T-cell (primary cell): ENCODE data around the gene ZW10. TPM values are rescaled to one million over a fixed set of nuclear protein-coding genes. Genes with fewer than 3 reads are reported as not detected.

Experiments
- ATAC-seq, 4 experiments: fragments of 200-7000 bp in 3 of 4; fragments of 150-1000 bp in 1 of 4; cut with Tn5 transposase; replicated peaks in 1 of 4; 1 replicate in 3 of 4; 2 replicates in 1 of 4; pipeline ENCODE4 v1.10.0; 2021; ENCODE audit warnings: moderate library complexity in 3 of 4, mild to moderate bottlenecking in 2 of 4, moderate number of reproducible peaks in 1 of 4
- CTCF ChIA-PET, 2 donors: fragments of 300-600 bp; sonication (Branson Sonifier 250); formaldehyde crosslinking; loops; one replicate each; lab custom pipeline; 2022; ENCODE audit warnings: antibody characterized with exemption in 2 of 2; lab: Charles Lee
- POLR2A ChIA-PET, 2 donors: fragments of 300-600 bp; sonication (Branson Sonifier 250); formaldehyde crosslinking; loops; one replicate each; lab custom pipeline; 2022; ENCODE audit warnings: antibody characterized with exemption in 2 of 2; lab: Charles Lee
- DNase-seq, 35 experiments: peaks; one replicate each; pipeline versions ENCODE4 v3.0.0 to v3.0.0-alpha.2; 2013 to 2023
- H3K27ac ChIP-seq: one replicate; pipeline ENCODE4 v1.5.1; 2013; ENCODE audit warnings: low read length
- H3K27me3 ChIP-seq, 2 experiments: replicated peaks in 1 of 2; 1 replicate in 1 of 2; 2 replicates in 1 of 2; pipeline versions ENCODE4 v1.6.1 to v1.7.0; 2013; ENCODE audit warnings: low read length in 1 of 2, mixed read lengths in 1 of 2; ENCODE audit not compliant: control insufficient read depth in 2 of 2, insufficient read depth in 2 of 2; ENCODE audit errors: extremely low read depth in 1 of 2
- H3K36me3 ChIP-seq, 2 donors: 1 replicate in 1 of 2; 2 replicates in 1 of 2; pipeline versions ENCODE4 v1.6.1 to v1.7.0; 2013; ENCODE audit warnings: low read length in 1 of 2; ENCODE audit not compliant: control insufficient read depth in 2 of 2, insufficient read depth in 1 of 2; ENCODE audit errors: extremely low read depth in 1 of 2
- H3K4me1 ChIP-seq, 2 experiments: 1 replicate in 1 of 2; 2 replicates in 1 of 2; pipeline versions ENCODE4 v1.6.1 to v1.7.0; 2013; ENCODE audit warnings: low read length in 2 of 2, mixed read lengths in 1 of 2; ENCODE audit not compliant: insufficient read depth in 2 of 2, control insufficient read depth in 1 of 2; ENCODE audit errors: extremely low read depth in 1 of 2
- H3K4me3 ChIP-seq, 2 donors: 1 replicate in 1 of 2; 2 replicates in 1 of 2; pipeline versions ENCODE4 v1.5.1 to v1.7.0; 2013; ENCODE audit warnings: mild to moderate bottlenecking in 2 of 2, low read length in 1 of 2, moderate library complexity in 1 of 2; ENCODE audit not compliant: control insufficient read depth in 1 of 2; ENCODE audit errors: extremely low read depth in 1 of 2
- H3K9me3 ChIP-seq: 2 replicates; pipeline ENCODE4 v1.7.0; 2013
- H3K27ac Mint-ChIP-seq, 2 donors: one replicate each; pipeline ENCODE4 v1.8.0; 2020 to 2021; ENCODE audit warnings: mild to moderate bottlenecking in 2 of 2, mixed read lengths in 2 of 2
- H3K27me3 Mint-ChIP-seq, 2 donors: one replicate each; pipeline ENCODE4 v1.8.0; 2021 to 2022; ENCODE audit warnings: mixed read lengths in 2 of 2
- H3K36me3 Mint-ChIP-seq: one replicate; pipeline ENCODE4 v1.8.0; 2021; ENCODE audit warnings: mixed read lengths
- H3K4me1 Mint-ChIP-seq, 3 donors: one replicate each; pipeline ENCODE4 v1.8.0; 2020 to 2022; ENCODE audit warnings: mixed read lengths in 3 of 3, mild to moderate bottlenecking in 1 of 3
- H3K4me3 Mint-ChIP-seq, 3 donors: one replicate each; pipeline ENCODE4 v1.8.0; 2020 to 2022; ENCODE audit warnings: mild to moderate bottlenecking in 3 of 3, mixed read lengths in 3 of 3, moderate library complexity in 3 of 3
- H3K9me3 Mint-ChIP-seq, 3 donors: one replicate each; pipeline ENCODE4 v1.8.0; 2020 to 2022; ENCODE audit warnings: mixed read lengths in 3 of 3
- WGBS: methylation state at CpG from one replicate; pipeline ENCODE4 v1.1.5; 2013; ENCODE audit warnings: missing lambda C conversion rate; ENCODE audit not compliant: insufficient coverage; 5-methylcytosine and 5-hydroxymethylcytosine counted together
- total RNA-seq, 35 experiments: library from RNA in 6 of 35; stranded (reverse) in 6 of 35; fragments of 120-200 nt in 1 of 35; gene quantifications; one replicate each; pipeline versions ENCODE4 v1.2.1 to v1.2.4 and lab custom pipeline; 2013 to 2026

ZW10 gene
- total RNA-seq, 5 donors from 2014 or later (not counting 1 experiment from before 2014, with no cell fraction given) = 6.7 to 8.7 (median 8.4) TPM

DNA sequence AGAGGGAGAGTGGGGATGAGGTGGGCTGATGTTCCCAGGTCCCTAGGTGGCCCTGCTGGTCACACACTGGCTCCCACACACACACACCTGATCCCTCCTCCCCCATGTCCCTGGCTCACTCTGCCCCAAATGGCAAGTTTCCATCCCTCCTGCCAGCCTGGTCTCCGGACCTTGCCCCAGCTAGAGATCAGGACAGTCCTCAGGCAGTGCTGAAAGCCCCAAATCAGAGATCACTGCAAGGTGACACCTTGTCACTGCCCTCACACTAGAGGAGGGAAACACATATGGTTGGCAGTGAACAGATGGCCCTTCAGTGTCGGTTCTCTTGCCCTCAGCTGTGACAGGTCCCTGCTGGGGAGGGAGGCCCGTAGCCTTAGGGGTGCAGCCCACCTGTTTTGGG lies 75.0 kb downstream of the ZW10 start:
- CTCF ChIA-PET = no interaction called here
- no peak overlapping the region for H3K4me3 Mint-ChIP-seq
- Histone ChIP-seq H3K36me3 (no peaks in the 10 kb centered on the region), H3K9me3 (no peaks in the 10 kb centered on the region), H3K27me3 (peaks cover 0 to 2% of the 10 kb centered on the region in 2 experiments), H3K27ac (no peak overlapping the region), H3K4me3 (no peak overlapping the region), H3K4me1 (no peaks in the 10 kb centered on the region)
- POLR2A ChIA-PET = no interaction called here
- H3K27ac Mint-ChIP-seq = no peak overlapping the region
- peaks cover 3 to 4% (median 3%) of the 10 kb centered on the region in 3 donors for H3K9me3 Mint-ChIP-seq
- H3K27me3 Mint-ChIP-seq = no peaks in the 10 kb centered on the region
- 60% methylated on average over 2 of the region's 3 CpGs for WGBS
- H3K4me1 Mint-ChIP-seq = no peaks in the 10 kb centered on the region
- H3K36me3 Mint-ChIP-seq = peaks cover 12% of the 10 kb centered on the region
- ATAC-seq (no peak), DNase-seq (no peak)

DNA sequence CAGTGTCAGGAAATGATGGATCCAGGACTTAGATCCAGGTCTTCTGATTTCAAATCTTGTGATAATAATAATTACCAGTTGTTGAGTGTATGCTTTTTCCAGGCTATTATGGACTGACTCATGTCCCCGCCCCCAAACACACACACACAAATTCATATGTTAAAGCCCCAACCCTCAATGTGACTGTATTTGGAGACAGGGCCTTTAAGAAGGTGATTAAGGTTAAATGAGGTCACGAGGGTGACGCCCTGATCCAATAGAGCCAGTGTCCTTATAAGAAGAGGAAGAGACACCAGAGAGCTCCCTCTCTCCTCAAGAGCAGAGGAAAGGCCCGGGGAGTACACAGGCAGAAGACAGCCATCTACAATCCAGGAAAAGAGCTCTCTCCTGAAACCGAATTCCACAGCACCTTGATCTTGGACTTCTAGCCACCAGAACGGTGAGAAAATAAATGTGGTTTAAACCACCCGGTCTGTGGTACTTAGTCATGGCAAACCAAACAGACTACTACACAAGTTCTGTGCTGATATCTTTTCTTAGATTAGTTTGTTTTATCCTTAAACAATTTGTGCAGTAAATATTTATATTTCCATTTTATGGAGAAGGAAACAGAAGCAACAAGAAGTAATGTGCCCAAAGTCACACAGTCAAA lies 75.6 kb downstream of the ZW10 start:
- peaks cover 12% of the 10 kb centered on the region for H3K36me3 Mint-ChIP-seq
- H3K27ac ChIP-seq = no peak overlapping the region

DNA sequence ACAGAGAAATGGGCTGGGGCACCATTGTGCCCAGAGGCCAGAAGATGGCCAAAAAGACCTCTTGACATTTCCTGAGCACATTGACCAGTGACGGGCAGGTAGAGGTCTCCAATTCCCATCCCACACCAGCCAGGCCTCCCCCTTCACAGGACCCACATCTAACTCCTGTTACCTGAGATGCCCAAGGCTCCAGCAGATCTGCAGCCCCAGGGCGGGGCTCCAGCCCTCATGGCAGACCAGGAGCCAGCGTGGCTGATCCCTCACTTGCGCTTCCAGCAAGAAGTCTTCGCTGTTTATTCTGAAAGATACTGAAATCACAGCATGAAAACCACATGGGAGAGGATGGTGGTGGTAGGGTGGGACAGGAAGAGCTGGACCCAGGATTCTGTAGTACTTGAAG lies 76.4 kb downstream of the ZW10 start:
- DNase-seq = no peak
- no peak overlapping the region for H3K27ac Mint-ChIP-seq
- WGBS = 93% methylated on average over 5 of the region's 5 CpGs
- no peaks in the 10 kb centered on the region for H3K9me3 ChIP-seq
- ChIA-PET POLR2A (no interaction called here), CTCF (no interaction called here)
- H3K4me1 ChIP-seq = no peaks in the 10 kb centered on the region
- H3K4me3 ChIP-seq = no peak overlapping the region
- H3K27me3 Mint-ChIP-seq = no peaks in the 10 kb centered on the region
- H3K9me3 Mint-ChIP-seq = peaks cover under 1 to 1% (median 1%) of the 10 kb centered on the region in 3 donors
- no peak overlapping the region for H3K27ac ChIP-seq
- no peak for ATAC-seq
- no peak overlapping the region for H3K4me3 Mint-ChIP-seq
- H3K36me3 Mint-ChIP-seq = peaks cover 10% of the 10 kb centered on the region
- no peaks in the 10 kb centered on the region for H3K36me3 ChIP-seq
- peaks cover 0 to 2% of the 10 kb centered on the region in 2 experiments for H3K27me3 ChIP-seq
- H3K4me1 Mint-ChIP-seq = no peaks in the 10 kb centered on the region

More for the DNA sequence above, 75.6 kb downstream of the ZW10 start:
- no CpG with 5 or more reads among the region's 7 CpGs for WGBS
- ATAC-seq (no peak), DNase-seq (no peak)
- no peaks in the 10 kb centered on the region for H3K36me3 ChIP-seq
- no peaks in the 10 kb centered on the region for H3K4me1 ChIP-seq
- H3K27me3 ChIP-seq = peaks cover 0 to 2% of the 10 kb centered on the region in 2 experiments
- no peaks in the 10 kb centered on the region for H3K4me1 Mint-ChIP-seq
- H3K27me3 Mint-ChIP-seq = no peaks in the 10 kb centered on the region
- no peak overlapping the region for H3K4me3 Mint-ChIP-seq
- peaks cover 3 to 4% (median 3%) of the 10 kb centered on the region in 3 donors for H3K9me3 Mint-ChIP-seq
- H3K27ac Mint-ChIP-seq = no peak overlapping the region
- H3K4me3 ChIP-seq = no peak overlapping the region
- CTCF ChIA-PET = no interaction called here
- H3K9me3 ChIP-seq = no peaks in the 10 kb centered on the region
- POLR2A ChIA-PET = no interaction called here

DNA sequence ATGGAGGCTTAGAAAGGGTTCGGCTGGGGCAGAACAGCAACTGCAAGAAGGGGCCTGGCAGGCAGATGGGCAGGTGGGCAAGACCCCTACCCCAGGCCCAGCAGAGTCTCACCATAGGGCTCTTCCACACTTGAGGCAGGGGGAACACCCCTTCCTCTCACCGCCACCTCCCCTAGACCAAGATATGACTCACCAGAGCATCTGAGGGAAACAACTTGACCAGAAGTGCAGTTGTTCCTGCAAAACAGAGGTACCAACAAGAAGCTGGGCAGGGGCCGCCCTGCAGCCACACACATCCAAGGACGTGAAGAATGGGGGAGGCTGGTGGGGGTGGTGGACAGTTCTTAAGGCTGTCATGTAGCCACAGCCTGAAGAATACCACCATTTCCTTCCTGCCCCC lies 78.3 kb downstream of the ZW10 start:
- H3K36me3 ChIP-seq = no peaks in the 10 kb centered on the region
- no peak overlapping the region for H3K4me3 Mint-ChIP-seq
- H3K4me3 ChIP-seq = no peak overlapping the region
- no peaks in the 10 kb centered on the region for H3K9me3 Mint-ChIP-seq
- POLR2A ChIA-PET = no interaction called here
- ATAC-seq (no peak), DNase-seq (no peak)
- no peaks in the 10 kb centered on the region for H3K4me1 Mint-ChIP-seq
- H3K27me3 ChIP-seq = peaks cover 0 to 2% of the 10 kb centered on the region in 2 experiments
- H3K27ac Mint-ChIP-seq = no peak overlapping the region
- H3K27ac ChIP-seq = no peak overlapping the region
- CTCF ChIA-PET = no interaction called here
- no peaks in the 10 kb centered on the region for H3K9me3 ChIP-seq
- no peaks in the 10 kb centered on the region for H3K27me3 Mint-ChIP-seq
- 80% methylated on average over 2 of the region's 4 CpGs for WGBS
- no peaks in the 10 kb centered on the region for H3K4me1 ChIP-seq
- H3K36me3 Mint-ChIP-seq = peaks cover 8% of the 10 kb centered on the region

DNA sequence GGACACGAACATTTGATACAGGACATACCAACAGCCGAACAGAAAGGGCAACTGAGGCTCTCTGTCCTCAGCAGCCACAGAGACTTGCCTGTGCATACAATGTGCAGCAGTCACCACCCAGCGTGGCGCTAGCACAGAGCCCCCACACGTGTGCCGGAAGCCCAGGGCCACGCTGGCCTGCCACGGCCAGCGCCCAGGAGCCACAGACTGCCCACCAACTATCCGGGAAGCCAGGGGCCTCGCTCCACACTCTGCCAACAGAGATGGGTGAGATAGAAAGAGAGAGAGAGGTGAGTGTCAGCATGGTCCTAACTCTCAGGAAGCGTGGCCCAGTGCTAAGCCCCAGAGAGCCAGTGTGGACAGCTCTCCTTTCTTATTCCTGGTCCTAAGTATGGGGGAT lies 79.1 kb downstream of the ZW10 start:
- no peak overlapping the region for H3K4me3 ChIP-seq
- no peaks in the 10 kb centered on the region for H3K4me1 ChIP-seq
- no peak overlapping the region for H3K27ac ChIP-seq
- no peak for ATAC-seq
- ChIA-PET CTCF (no interaction called here), POLR2A (no interaction called here)
- Mint-ChIP-seq H3K9me3 (no peaks in the 10 kb centered on the region), H3K36me3 (peaks cover 8% of the 10 kb centered on the region), H3K27me3 (no peaks in the 10 kb centered on the region), H3K4me1 (no peaks in the 10 kb centered on the region), H3K27ac (no peak overlapping the region), H3K4me3 (no peak overlapping the region)
- H3K9me3 ChIP-seq = no peaks in the 10 kb centered on the region
- H3K36me3 ChIP-seq = peaks cover 0 to 2% of the 10 kb centered on the region in 2 donors
- DNase-seq = no peak
- H3K27me3 ChIP-seq = no peaks in the 10 kb centered on the region
- WGBS = 92% methylated on average over 5 of the region's 12 CpGs

DNA sequence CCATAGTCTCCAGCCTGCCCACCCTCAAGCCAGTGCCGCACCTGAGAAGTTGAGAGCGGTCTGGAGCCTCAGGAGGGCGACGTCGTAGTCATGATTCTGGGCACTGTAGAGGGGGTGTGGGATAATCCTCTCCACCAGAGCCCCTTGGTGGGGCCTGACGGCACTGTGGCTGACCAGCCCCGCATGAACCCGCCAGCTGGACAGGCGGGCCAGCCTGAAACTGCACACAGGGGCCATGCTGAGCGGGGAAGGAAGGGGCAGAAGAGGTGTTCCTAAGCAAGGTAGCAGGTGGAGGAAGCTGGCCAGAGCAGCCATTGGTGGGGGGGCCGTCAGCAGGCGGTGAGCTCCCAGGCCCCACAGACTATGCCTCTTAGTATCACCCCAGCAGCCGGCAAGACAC lies 80.5 kb downstream of the ZW10 start:
- H3K9me3 Mint-ChIP-seq = no peaks in the 10 kb centered on the region
- Histone ChIP-seq H3K27ac (no peak overlapping the region), H3K27me3 (no peaks in the 10 kb centered on the region), H3K9me3 (no peaks in the 10 kb centered on the region), H3K4me3 (no peak overlapping the region), H3K4me1 (no peaks in the 10 kb centered on the region), H3K36me3 (peaks cover 0 to 2% of the 10 kb centered on the region in 2 donors)
- no peak for DNase-seq
- ChIA-PET POLR2A (no interaction called here), CTCF (no interaction called here)
- no peak overlapping the region for H3K27ac Mint-ChIP-seq
- H3K27me3 Mint-ChIP-seq = no peaks in the 10 kb centered on the region
- H3K36me3 Mint-ChIP-seq = peaks cover 8% of the 10 kb centered on the region
- ATAC-seq = no peak
- no peak overlapping the region for H3K4me3 Mint-ChIP-seq
- 96% methylated on average over 9 of the region's 13 CpGs for WGBS
- H3K4me1 Mint-ChIP-seq = no peaks in the 10 kb centered on the region
